Suprapubic skin (tissue), 4 donors: ENCODE results near the gene MRAP2.
"Not testable (repeated sequence)": the region's sequence is repeated elsewhere in the genome, so short reads cannot be mapped to it uniquely, and the experiment has no call there.

ENCODE experiments used
- POLR2A ChIP-seq, 2 donors: fragments of 450-650 bp; IDR thresholded peaks; one replicate each; pipeline ENCODE4 v1.6.1; 2017; ENCODE audit warnings: antibody characterized with exemption in 2 of 2, mild to moderate bottlenecking in 2 of 2, moderate library complexity in 2 of 2
- POLR2AphosphoS5 ChIP-seq, 3 donors: sonication (generic); formaldehyde crosslinking; IDR thresholded peaks; one replicate each; pipeline ENCODE4 v1.6.1; 2017; ENCODE audit warnings: antibody characterized with exemption in 3 of 3
- TF ChIP-seq, protein P1 (sequence below), 2 donors: fragments of 200-600 bp in 1 of 2; fragments of 450-650 bp in 1 of 2; sonication (generic) in 1 of 2; IDR thresholded peaks; one replicate each; pipeline ENCODE4 v1.5.1; 2016 to 2019; ENCODE audit warnings: antibody characterized with exemption in 2 of 2, mild to moderate bottlenecking in 1 of 2, moderate library complexity in 1 of 2

DNA sequence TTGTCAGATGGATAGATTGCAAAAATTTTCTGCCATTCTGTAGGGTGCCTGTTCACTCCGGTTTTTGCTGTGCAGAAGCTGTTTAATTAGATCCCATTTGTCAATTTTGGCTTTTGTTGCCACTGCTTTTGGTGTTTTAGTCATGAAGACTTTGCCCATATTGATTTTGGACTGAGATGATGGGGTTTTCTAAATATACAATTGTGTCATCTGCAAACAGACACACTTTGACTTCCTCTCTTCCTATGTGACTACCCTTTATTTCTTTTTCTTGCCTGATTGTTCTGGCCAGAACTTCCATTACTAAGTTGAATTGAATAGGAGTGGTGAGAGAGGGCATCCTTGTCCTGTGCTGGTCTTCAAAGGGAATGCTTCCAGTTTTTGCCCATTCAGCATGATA, 96.0 kb downstream of the MRAP2 start:
- TF ChIP-seq POLR2A, POLR2AphosphoS5 (IDR thresholded peaks at IDR 0.05): not testable (repeated sequence)
- TF ChIP-seq, protein P1, sequence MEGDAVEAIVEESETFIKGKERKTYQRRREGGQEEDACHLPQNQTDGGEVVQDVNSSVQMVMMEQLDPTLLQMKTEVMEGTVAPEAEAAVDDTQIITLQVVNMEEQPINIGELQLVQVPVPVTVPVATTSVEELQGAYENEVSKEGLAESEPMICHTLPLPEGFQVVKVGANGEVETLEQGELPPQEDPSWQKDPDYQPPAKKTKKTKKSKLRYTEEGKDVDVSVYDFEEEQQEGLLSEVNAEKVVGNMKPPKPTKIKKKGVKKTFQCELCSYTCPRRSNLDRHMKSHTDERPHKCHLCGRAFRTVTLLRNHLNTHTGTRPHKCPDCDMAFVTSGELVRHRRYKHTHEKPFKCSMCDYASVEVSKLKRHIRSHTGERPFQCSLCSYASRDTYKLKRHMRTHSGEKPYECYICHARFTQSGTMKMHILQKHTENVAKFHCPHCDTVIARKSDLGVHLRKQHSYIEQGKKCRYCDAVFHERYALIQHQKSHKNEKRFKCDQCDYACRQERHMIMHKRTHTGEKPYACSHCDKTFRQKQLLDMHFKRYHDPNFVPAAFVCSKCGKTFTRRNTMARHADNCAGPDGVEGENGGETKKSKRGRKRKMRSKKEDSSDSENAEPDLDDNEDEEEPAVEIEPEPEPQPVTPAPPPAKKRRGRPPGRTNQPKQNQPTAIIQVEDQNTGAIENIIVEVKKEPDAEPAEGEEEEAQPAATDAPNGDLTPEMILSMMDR (IDR thresholded peaks at IDR 0.05), result not testable (repeated sequence)
